K562 (cell line): ENCODE results near the gene BICDL1. TPM values are rescaled to one million over a fixed set of nuclear protein-coding genes. Genes with fewer than 3 reads are reported as not detected.
A peak's percentile ranks its signal among the peaks of the same experiment; 100 is the strongest.

ENCODE experiments used
- ATAC-seq: fragments of 200-7000 bp; cut with Tn5 transposase; 3 replicates; pipeline ENCODE4 v1.9.1; 2020; ENCODE audit warnings: moderate library complexity
- BruUV-seq: library from RNA; stranded (reverse); fragments of 400-500 nt; replicated peaks from 2 replicates; lab custom pipeline; 2021; lab: Mats Ljungman, UMichigan
- CTCF ChIA-PET: fragments of 300-600 bp; formaldehyde crosslinking; extraction: SDS; loops from one replicate; lab custom pipeline; 2021; ENCODE audit warnings: low intra/inter-chr PET ratio; lab: Yijun Ruan, JAX
- POLR2A ChIA-PET: fragments of 300-600, 350-650 bp; sonication (Branson Sonifier 250); formaldehyde crosslinking; extraction: SDS; loops from one replicate; lab custom pipeline; 2021; ENCODE audit warnings: antibody characterized with exemption, inconsistent platforms; lab: Yijun Ruan, JAX
- DNase-seq, 4 experiments: peaks; one replicate each; pipeline versions ENCODE4 v3.0.0 to v3.0.0-alpha.2; 2011 to 2018; ENCODE audit warnings: low spot score in 3 of 4, mixed read lengths in 3 of 4; ENCODE audit errors: extremely low read depth in 1 of 4
- FAIRE-seq: peaks from 2 replicates; lab custom pipeline; 2011; peaks lifted over from hg19 to GRCh38; lab: Jason Lieb, UNC
- H2AFZ ChIP-seq: 2 replicates; pipeline ENCODE4 v1.6.0; 2011; ENCODE audit warnings: low read depth, low read length, control low read depth, inconsistent platforms
- H3K27ac ChIP-seq: fragments of 200-600 bp; 3 replicates; pipeline ENCODE4 v1.8.0; 2011; ENCODE audit warnings: low read depth, mild to moderate bottlenecking, control low read depth, inconsistent platforms, low read length, moderate library complexity, mixed read lengths; ENCODE audit errors: extremely low read depth
- H3K27me3 ChIP-seq, 2 experiments: fragments of 300-600 bp in 1 of 2; 2 replicates in 1 of 2; 3 replicates in 1 of 2; pipeline versions ENCODE4 v1.6.0 to v1.8.0; 2011; ENCODE audit warnings: inconsistent platforms in 2 of 2, low read length in 2 of 2, mild to moderate bottlenecking in 1 of 2, mixed read lengths in 1 of 2, moderate library complexity in 1 of 2; ENCODE audit not compliant: control insufficient read depth in 2 of 2, insufficient read depth in 2 of 2
- H3K36me3 ChIP-seq: fragments of 300-600 bp; 3 replicates; pipeline ENCODE4 v1.8.0; 2011; ENCODE audit warnings: mild to moderate bottlenecking, low read length, inconsistent platforms; ENCODE audit not compliant: control insufficient read depth, insufficient read depth
- H3K4me1 ChIP-seq, 2 experiments: fragments of 200-600 bp in 1 of 2; replicated peaks in 1 of 2; 2 replicates in 1 of 2; 3 replicates in 1 of 2; pipeline versions ENCODE4 v1.5.1 to v1.8.0; 2011; ENCODE audit warnings: inconsistent platforms in 2 of 2, low read length in 2 of 2, mild to moderate bottlenecking in 1 of 2, mixed read lengths in 1 of 2, moderate library complexity in 1 of 2; ENCODE audit not compliant: control insufficient read depth in 2 of 2, insufficient read depth in 2 of 2
- H3K4me2 ChIP-seq: 2 replicates; pipeline ENCODE4 v1.6.1; 2011; ENCODE audit warnings: low read length, control low read depth, inconsistent platforms, mixed read lengths; ENCODE audit not compliant: insufficient read depth
- H3K4me3 ChIP-seq: fragments of 200-600 bp; sonication (generic), shearing (Covaris generic); 2 replicates; pipeline ENCODE4 v1.5.1; 2016; ENCODE audit warnings: control low read depth, inconsistent platforms
- H3K79me2 ChIP-seq: fragments of 200-600 bp; 3 replicates; pipeline ENCODE4 v1.8.0; 2011; ENCODE audit warnings: low read length, inconsistent platforms; ENCODE audit not compliant: control insufficient read depth, insufficient read depth
- H3K9ac ChIP-seq, 2 experiments: 2 replicates each; pipeline versions ENCODE4 v1.6.0 to v1.6.1; 2011; ENCODE audit warnings: low read depth in 2 of 2, low read length in 2 of 2, control low read depth in 1 of 2, inconsistent platforms in 1 of 2, mild to moderate bottlenecking in 1 of 2, mixed read lengths in 1 of 2; ENCODE audit not compliant: insufficient read depth in 1 of 2
- H3K9me1 ChIP-seq: one replicate; pipeline ENCODE4 v1.6.0; 2011; ENCODE audit warnings: inconsistent platforms, mild to moderate bottlenecking, low read length, moderate library complexity; ENCODE audit not compliant: control insufficient read depth, insufficient read depth
- H3K9me3 ChIP-seq: replicated peaks from 2 replicates; pipeline ENCODE4 v1.5.1; 2011; ENCODE audit warnings: low read depth, low read length, inconsistent platforms; ENCODE audit not compliant: control insufficient read depth, insufficient read depth
- H4K20me1 ChIP-seq: replicated peaks from 2 replicates; pipeline ENCODE4 v1.6.1; 2011; ENCODE audit warnings: low read length, inconsistent platforms, mixed read lengths; ENCODE audit not compliant: control insufficient read depth, insufficient read depth
- CBFB ChIP-seq: sonication (generic); formaldehyde crosslinking; IDR thresholded peaks from 2 replicates; pipeline ENCODE4 v1.4.0; 2020; ENCODE audit warnings: mild to moderate bottlenecking, missing genetic modification reagents
- ESRRA ChIP-seq: fragments of 450-650 bp; IDR thresholded peaks from 2 replicates; pipeline ENCODE4 v1.6.1; 2014; ENCODE audit warnings: low read depth, mild to moderate bottlenecking, moderate library complexity, borderline replicate concordance
- MEF2A ChIP-seq: IDR thresholded peaks from 2 replicates; pipeline ENCODE4 v1.6.1; 2011; ENCODE audit warnings: low read depth, mild to moderate bottlenecking, low read length, moderate library complexity; ENCODE audit not compliant: control insufficient read depth
- PKNOX1 ChIP-seq: fragments of 450-650 bp; IDR thresholded peaks from 2 replicates; pipeline ENCODE4 v1.6.1; 2016
- POLR2B ChIP-seq: fragments of 450-650 bp; IDR thresholded peaks from 2 replicates; pipeline ENCODE4 v1.6.1; 2018; ENCODE audit warnings: low read depth; ENCODE audit not compliant: partially characterized antibody
- RCOR1 ChIP-seq, 2 experiments: IDR thresholded peaks; 2 replicates each; pipeline ENCODE4 v1.6.1; 2012; ENCODE audit warnings: low read depth in 2 of 2, low read length in 2 of 2, borderline replicate concordance in 1 of 2, improper control_type of control experiment in 1 of 2
- RFX1 ChIP-seq: fragments of 450-650 bp; IDR thresholded peaks from 2 replicates; pipeline ENCODE4 v1.6.1; 2016; ENCODE audit warnings: mild to moderate bottlenecking, moderate library complexity
- SP1 ChIP-seq: sonication (generic); formaldehyde crosslinking; IDR thresholded peaks from 2 replicates; pipeline ENCODE4 v1.8.1; 2022; ENCODE audit warnings: mild to moderate bottlenecking, missing genetic modification reagents
- SUPT5H ChIP-seq: fragments of 450-650 bp; IDR thresholded peaks from 2 replicates; pipeline ENCODE4 v1.6.1; 2016
- ZNF212 ChIP-seq: fragments of 450-650 bp; formaldehyde crosslinking; IDR thresholded peaks from 2 replicates; pipeline ENCODE4 v1.4.0; 2020; ENCODE audit warnings: mild to moderate bottlenecking
- ZNF263 ChIP-seq: sonication (generic); formaldehyde crosslinking; IDR thresholded peaks from 2 replicates; pipeline ENCODE4 v1.8.0; 2022; ENCODE audit warnings: mild to moderate bottlenecking, missing genetic modification reagents, borderline replicate concordance
- WGBS: fragments of 100-300 bp; shearing (Covaris generic); methylation state at CpG from one replicate; pipeline ENCODE4 v1.1.6; 2016; ENCODE audit warnings: low coverage, mixed read lengths; ENCODE audit not compliant: insufficient coverage; ENCODE audit errors: missing lambda C conversion rate; 5-methylcytosine and 5-hydroxymethylcytosine counted together
- in situ Hi-C: fragments of 300-500 bp; cut with MboI; formaldehyde crosslinking; loops from 4 replicates; pipeline ENCODE4 v1.15.0; 2018; ENCODE audit warnings: inconsistent platforms, mixed read lengths
- intact Hi-C: fragments of 100-400 bp; cut with micrococcal nuclease; formaldehyde crosslinking; loops from 2 replicates; pipeline ENCODE4 v1.14.2; 2022
- polyA plus RNA-seq, 8 experiments: library from polyadenylated mRNA; depleted of rRNA in 4 of 8; stranded (reverse) in 5 of 8; unstranded in 3 of 8; fragments of >200 nt; fragmentation: Nextera tagmentation in 2 of 8; fragmentation: Illumina TruSeq in 1 of 8; extraction: Ambion mirVana in 2 of 8; extraction: Trizol in 1 of 8; gene quantifications; 2 replicates each; pipeline versions ENCODE4 v1.2.1 to v1.2.3, GENCODE V29; 2011 to 2014; ENCODE audit warnings: inconsistent platforms in 1 of 8, missing spikeins in 1 of 8
- total RNA-seq, 7 experiments: library from RNA; depleted of rRNA in 6 of 7; stranded (reverse); fragments of >200 nt in 6 of 7; fragmentation: Illumina TruSeq in 2 of 7; extraction: Trizol in 2 of 7; gene quantifications; 2 replicates each; pipeline versions ENCODE4 v1.2.1 to v1.2.3, GENCODE V29; 2011 to 2021; ENCODE audit warnings: low replicate concordance in 1 of 7
- TF ChIP-seq, protein P1 (sequence below): fragments of 450-650 bp; IDR thresholded peaks from 2 replicates; pipeline ENCODE4 v1.7.1; 2018; ENCODE audit warnings: mild to moderate bottlenecking, low read depth; ENCODE audit not compliant: partially characterized antibody
- TF ChIP-seq, protein P2 (sequence below), 2 experiments: IDR thresholded peaks; 2 replicates each; pipeline ENCODE4 v1.6.1; 2011; ENCODE audit warnings: borderline replicate concordance in 1 of 2, control low read depth in 1 of 2, low read depth in 1 of 2, low read length in 1 of 2, mild to moderate bottlenecking in 1 of 2, mixed read lengths in 1 of 2, moderate library complexity in 1 of 2; ENCODE audit not compliant: insufficient read depth in 1 of 2, insufficient read length in 1 of 2, poor library complexity in 1 of 2, severe bottlenecking in 1 of 2; ENCODE audit errors: extremely low read depth in 1 of 2
- TF ChIP-seq, protein P3 (sequence below): fragments of 250-450 bp; sonication (Bioruptor Pico); IDR thresholded peaks from 2 replicates; pipeline ENCODE4 v1.8.0; 2021; ENCODE audit warnings: moderate library complexity, mild to moderate bottlenecking, inconsistent platforms

Gene BICDL1
- total and polyA plus RNA-seq, 9 of the 15 experiments (the other 6 are each of a cell fraction or from before 2014, with no cell fraction given): 0.06 to 2.0 (median 0.58) TPM

- no peaks in the 10 kb centered on the region for H3K79me2 ChIP-seq
- ChIA-PET POLR2A (interaction anchor here (0.6 to 3.3 kb wide), 13 partner anchors 9 to 166 kb away, joined by 3 to 27 read pairs (median 4); partner anchors contain the start of genes GCN1, PXN, RAB35 and RNU4-2), CTCF (no interaction called here)
- peaks cover 5% of the 10 kb centered on the region; the same call in 1 of the 2 replicates for H4K20me1 ChIP-seq
- in situ Hi-C loops: no loop called here
- H3K9ac ChIP-seq: no peak overlapping the region; a peak in 1 of 4 replicates
- H3K4me3 ChIP-seq: no peak overlapping the region
- H2AFZ ChIP-seq: no peak overlapping the region
- no peak for FAIRE-seq
- no peak overlapping the region for H3K4me2 ChIP-seq
- no peaks in the 10 kb centered on the region for H3K4me1 ChIP-seq
- H3K9me3 ChIP-seq: no peaks in the 10 kb centered on the region
- H3K9me1 ChIP-seq: no peaks in the 10 kb centered on the region
- peaks cover 46% of the 10 kb centered on the region for H3K36me3 ChIP-seq
- peak; percentile 19 for ATAC-seq
- no peaks in the 10 kb centered on the region for H3K27me3 ChIP-seq
- no TSS peak for BruUV-seq
- no peak overlapping the region for H3K27ac ChIP-seq
- intact Hi-C loops: no loop called here
- no peak for DNase-seq
- 63% methylated on average over 6 of the region's 6 CpGs for WGBS
- TF ChIP-seq RFX1 (peak; percentile 86), POLR2B (peak; percentile 18), ZNF212 (CRISPR knock-in tag) (no peak), CBFB (CRISPR knock-in tag) (no peak), SP1 (CRISPR knock-in tag) (no peak), ESRRA (peak; percentile 72), MEF2A (no peak), PKNOX1 (peak; percentile 51), SUPT5H (peak; percentile 47), RCOR1 (IDR thresholded peaks at IDR 0.05; ENCODE audit: borderline replicate concordance in 1 of 2, low read depth in 2 of 2, low read length in 2 of 2) (peak in 1 of 2 experiments; percentile 59; a peak in 1 of 4 replicates), ZNF263 (CRISPR knock-in tag) (no peak)
- TF ChIP-seq, protein P1, sequence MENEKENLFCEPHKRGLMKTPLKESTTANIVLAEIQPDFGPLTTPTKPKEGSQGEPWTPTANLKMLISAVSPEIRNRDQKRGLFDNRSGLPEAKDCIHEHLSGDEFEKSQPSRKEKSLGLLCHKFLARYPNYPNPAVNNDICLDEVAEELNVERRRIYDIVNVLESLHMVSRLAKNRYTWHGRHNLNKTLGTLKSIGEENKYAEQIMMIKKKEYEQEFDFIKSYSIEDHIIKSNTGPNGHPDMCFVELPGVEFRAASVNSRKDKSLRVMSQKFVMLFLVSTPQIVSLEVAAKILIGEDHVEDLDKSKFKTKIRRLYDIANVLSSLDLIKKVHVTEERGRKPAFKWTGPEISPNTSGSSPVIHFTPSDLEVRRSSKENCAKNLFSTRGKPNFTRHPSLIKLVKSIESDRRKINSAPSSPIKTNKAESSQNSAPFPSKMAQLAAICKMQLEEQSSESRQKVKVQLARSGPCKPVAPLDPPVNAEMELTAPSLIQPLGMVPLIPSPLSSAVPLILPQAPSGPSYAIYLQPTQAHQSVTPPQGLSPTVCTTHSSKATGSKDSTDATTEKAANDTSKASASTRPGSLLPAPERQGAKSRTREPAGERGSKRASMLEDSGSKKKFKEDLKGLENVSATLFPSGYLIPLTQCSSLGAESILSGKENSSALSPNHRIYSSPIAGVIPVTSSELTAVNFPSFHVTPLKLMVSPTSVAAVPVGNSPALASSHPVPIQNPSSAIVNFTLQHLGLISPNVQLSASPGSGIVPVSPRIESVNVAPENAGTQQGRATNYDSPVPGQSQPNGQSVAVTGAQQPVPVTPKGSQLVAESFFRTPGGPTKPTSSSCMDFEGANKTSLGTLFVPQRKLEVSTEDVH: no peak
- TF ChIP-seq, protein P2, sequence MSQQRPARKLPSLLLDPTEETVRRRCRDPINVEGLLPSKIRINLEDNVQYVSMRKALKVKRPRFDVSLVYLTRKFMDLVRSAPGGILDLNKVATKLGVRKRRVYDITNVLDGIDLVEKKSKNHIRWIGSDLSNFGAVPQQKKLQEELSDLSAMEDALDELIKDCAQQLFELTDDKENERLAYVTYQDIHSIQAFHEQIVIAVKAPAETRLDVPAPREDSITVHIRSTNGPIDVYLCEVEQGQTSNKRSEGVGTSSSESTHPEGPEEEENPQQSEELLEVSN (IDR thresholded peaks at IDR 0.05; ENCODE audit: borderline replicate concordance in 1 of 2, extremely low read depth in 1 of 2, insufficient read depth in 1 of 2, insufficient read length in 1 of 2, low read depth in 1 of 2, low read length in 1 of 2, poor library complexity in 1 of 2, severe bottlenecking in 1 of 2): no peak
- TF ChIP-seq, protein P3, sequence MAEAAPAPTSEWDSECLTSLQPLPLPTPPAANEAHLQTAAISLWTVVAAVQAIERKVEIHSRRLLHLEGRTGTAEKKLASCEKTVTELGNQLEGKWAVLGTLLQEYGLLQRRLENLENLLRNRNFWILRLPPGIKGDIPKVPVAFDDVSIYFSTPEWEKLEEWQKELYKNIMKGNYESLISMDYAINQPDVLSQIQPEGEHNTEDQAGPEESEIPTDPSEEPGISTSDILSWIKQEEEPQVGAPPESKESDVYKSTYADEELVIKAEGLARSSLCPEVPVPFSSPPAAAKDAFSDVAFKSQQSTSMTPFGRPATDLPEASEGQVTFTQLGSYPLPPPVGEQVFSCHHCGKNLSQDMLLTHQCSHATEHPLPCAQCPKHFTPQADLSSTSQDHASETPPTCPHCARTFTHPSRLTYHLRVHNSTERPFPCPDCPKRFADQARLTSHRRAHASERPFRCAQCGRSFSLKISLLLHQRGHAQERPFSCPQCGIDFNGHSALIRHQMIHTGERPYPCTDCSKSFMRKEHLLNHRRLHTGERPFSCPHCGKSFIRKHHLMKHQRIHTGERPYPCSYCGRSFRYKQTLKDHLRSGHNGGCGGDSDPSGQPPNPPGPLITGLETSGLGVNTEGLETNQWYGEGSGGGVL (CRISPR knock-in tag): no peak
Measured at GRCh38 chr12:120125792-120126634, 137.0 kb downstream of the BICDL1 start.
